GM19455 (cell line): ENCODE measurements around the gene HNF4A.

Source experiments
- ATAC-seq: cut with Tn5 transposase; IDR thresholded peaks from one replicate; pipeline ENCODE4 v1.9.1; 2021; ENCODE audit not compliant: unreplicated experiment

HNF4A gene

DNA sequence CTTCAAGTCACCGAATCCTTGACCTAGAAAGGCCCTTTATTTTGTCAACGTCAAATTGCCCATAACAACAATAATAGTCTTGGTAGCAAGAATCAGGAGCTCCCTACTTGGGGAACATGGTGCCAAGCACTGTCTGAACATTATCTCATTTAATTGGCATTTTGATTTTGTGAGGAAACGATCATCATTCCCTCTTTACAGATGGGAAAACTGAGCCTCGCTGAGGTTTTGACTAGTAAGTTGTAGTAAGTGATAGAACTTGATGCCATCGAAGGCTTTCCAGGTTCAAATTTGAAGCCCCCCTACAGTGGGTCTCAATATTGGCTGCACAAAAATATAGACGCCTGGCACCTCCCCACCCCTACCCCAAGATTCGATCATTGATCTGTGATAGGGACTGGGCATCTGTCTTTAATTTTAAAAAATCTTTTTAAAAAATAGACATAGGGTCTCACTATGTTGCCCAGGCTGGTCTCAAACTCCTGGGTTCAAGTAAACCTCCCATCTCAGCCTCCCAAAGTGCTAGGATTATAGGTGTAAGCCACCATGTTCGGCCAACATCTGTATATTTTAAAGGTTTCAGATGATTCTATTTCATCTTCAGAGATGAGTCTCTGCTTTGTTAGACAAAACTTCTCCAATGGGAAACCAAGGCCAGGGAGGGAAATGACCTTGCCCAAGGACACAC lies 36.7 kb downstream of the HNF4A start:
- ATAC-seq: no peak

DNA sequence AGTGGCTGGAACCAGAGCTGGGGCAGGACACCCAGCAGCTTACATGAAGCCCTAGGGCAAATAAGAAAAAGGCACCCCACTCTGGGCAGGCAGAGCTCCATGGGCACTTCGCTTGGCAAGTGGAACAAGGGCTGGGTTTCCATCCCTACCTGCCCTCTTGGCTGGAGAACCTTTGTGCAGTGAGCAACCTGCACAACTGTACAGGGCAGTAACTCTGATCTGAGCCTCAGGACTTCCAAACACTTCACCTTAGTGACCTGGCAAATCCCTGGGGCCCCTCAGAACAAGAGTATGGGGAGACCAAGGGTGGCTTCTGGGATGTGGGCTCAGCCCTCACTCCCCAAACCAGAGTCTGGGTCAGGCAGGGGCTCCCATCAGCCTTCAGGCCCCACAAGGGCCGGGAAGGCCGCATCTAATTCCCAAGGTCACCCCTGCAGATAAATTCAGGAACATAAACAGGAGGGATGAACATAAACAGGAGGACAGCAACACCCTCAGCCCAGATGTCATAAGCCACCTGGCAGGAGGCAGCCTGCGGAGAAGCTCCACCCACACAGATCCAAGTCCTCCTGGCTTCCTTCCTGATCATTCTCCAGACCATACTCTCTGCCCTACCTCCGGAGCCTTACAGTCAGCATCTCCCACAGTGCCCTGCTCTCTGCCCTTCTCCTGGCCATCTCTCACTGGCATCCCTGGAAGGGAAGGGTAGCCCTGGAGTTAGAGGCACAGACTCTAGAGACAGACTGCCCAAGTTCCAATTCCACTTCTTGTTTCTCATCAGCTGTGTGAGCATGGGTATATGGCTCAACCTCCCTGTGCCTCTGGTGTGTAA lies 37.5 kb downstream of the HNF4A start:
- no peak for ATAC-seq

DNA sequence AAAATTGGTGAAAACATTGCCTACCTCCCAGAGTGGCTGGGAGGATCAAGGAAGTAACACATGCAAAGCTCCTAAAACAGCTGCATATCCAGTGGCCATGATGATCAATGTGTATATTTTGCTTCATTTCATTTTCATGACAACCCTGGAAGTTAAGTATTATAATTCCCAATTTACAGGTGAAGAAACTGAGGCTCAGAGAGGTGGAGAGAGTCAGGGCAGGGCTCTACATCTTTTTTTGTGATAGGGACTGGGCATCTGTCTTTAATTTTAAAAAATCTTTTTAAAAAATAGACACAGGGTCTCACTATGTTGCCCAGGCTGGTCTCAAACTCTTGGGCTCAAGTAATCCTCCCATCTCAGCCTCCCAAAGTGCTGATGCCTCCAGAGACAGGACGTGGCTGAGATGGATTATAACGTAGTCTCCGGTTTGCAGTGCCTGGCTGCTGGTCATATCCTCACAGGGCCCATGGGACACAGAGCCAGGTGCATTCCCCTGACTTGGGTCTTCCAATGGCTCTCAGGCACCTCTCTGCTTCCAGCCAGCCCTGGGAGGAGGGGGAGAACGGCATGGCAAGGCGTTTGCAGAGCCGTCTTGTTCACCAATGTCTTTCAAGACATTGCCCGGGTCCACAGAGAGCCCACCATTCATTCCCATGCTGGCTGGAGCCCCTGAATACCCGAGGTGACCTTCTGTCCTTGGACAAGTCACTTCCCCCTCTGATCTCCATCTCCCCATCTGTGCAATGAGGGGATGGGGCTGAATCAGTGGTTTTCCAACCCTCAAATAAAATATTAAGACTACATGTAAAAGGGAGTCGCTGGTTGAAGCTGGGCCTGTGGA lies 38.3 kb downstream of the HNF4A start:
- ATAC-seq: no peak

DNA sequence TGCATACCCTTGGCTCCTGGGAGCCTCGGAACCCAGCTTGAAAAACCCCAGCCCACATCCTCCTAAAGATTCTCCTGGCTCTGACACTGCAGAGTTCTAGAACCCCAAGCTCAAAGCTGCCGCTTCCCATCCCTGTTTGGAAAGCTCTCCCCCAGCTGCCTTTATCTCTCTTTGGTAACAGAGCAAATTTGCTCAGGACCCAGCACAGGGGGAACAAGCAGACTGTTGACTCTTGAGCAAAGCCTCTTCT lies 38.9 kb downstream of the HNF4A start:
- no peak for ATAC-seq

DNA sequence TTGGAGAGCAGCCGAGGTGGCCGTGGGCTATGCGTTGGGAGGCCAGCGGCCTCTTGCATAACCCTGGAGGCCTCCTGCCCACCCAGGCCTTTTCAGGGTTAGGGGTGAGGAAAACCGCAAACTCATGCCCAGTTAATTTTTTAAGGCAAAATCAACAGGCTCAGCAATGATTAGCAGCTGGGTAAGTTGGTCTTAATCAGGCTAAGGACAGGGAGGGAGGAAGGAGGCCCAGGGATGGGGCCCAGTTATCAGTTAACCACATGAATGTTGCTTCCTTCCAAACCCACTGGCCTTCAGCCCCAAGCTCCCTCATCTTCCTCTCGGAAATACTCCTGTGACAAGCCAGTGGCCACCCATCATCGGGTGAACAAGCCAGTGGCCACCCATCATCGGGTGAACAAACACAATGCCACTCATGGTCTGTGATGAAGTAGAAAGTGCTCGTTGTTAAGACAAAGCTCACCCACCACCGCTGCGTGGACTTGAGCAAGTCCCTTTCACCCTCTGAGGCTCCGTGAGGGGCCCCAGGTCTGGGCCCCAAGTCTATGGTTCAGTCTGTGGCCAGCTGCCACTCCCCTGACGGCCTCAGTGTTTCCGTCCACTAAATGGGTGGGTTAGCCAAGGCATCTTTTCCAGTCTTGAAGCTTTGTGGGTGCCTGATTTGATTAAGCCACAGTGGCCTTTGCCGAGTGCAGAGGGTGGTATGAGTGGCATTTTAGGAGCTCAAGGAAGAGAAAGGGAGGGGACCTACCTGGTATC lies 39.4 kb downstream of the HNF4A start:
- no peak for ATAC-seq

DNA sequence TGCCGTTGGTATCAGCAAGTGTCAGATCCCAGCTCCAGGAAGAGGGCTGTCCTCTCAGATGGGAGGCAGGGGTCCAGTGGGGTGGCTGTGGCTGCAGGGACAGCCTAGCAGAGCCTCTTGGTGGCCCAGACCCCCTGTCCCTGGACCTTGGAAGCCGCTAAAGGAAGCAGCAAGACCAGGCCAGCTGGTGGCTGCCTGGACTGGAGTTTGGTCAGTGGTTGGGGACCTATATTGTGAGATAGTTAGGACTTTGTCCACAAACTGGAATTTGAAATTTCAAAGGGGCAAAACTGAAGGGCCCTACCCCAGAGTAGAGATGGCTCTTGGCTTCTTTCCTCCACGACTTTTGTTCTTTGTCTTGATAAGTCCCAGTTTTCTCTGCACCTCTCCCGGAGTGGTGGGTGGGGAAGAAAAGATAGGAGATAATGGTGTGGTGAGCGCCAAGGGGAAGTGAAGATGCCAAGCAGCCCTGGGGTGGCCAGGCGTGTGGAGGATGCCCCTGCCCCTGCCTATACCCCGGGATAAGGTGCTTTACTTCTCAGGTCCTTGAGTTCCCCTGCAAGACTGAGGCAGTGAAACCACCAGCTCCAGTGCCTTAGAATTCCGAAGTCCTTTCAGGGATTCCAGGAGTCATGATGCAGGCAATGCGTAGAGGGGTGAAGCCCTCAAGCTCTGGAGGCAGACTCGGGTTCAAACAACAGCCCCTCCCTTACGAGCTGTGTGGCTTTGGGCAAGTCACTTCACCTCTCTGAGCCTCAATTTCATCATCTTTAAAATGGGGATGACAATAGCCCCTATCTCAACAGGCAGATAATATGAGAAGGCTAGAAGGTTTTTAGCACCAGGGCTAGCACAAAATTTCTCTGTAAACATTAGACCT lies 40.2 kb downstream of the HNF4A start:
- no peak for ATAC-seq

DNA sequence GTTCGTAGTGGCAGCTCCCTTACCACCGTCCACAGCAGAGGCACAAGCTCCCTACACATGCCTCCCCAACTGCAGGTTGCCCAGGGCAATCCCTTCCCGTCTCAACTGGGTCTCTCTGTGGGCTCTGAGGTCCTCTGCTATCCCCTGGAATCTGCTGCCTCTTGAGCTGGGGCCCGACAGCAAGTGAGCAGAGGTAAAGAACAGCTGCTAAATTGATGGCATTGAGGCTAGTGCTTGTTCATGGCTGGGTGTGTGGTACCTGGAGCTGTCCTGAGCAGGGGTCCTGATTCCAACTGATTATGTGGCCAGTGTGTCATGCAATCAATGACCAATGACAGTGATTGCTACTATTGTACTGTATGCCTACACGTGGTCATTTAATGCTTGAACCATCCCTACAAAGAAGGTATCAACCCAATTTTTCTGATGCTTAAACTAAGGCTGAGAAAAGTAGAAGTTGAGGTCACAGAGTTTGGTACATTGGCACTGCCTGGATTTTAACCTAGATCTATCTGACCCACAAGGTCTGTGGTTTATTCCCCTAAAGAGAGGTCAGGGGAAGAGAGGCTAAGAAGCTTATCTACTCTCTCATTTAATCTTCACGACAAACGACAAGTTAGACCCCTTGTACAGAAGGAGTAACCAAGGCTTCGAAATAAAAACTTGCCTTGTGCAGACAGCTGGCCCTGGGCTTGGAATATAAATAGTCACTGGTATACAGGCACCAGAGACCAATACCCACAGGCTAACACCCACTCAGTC lies 41.1 kb downstream of the HNF4A start:
- ATAC-seq: no peak

DNA sequence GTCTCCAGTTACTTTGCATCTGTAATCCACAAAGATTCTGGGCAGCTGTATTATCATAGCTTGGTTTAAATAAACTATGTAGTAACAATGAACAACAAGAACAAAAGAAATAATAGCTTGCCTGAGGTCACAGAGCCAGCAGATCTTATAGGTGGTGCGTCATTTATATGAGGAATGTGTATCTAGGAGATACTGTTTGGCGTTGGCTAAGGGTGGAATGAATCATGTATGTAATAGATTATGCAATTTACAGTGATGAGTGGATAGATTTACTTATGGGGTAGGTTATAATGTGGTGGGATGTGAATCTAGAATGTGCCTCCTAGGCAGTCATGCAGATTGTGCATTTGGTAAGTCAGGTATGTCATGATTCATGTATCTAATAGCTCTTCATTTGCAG lies 42.8 kb downstream of the HNF4A start:
- no peak for ATAC-seq

DNA sequence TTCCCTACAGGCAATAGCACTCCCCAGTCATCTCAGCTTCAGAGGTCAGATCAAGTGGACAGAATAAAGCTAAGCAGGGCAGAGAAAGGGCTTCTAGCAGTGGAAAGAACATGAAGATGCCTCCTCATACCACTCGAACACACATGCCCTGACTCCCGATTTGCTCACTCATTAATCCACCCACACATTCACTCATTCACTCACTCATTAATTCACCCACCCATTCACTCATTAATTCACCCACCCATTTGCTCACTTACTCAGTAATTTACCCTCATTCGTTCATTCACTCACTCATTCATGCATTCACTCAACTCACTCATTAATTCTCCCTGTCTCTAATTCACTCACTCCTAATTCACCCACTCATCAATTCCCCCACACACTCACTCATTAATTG lies 43.9 kb downstream of the HNF4A start:
- ATAC-seq: no peak

DNA sequence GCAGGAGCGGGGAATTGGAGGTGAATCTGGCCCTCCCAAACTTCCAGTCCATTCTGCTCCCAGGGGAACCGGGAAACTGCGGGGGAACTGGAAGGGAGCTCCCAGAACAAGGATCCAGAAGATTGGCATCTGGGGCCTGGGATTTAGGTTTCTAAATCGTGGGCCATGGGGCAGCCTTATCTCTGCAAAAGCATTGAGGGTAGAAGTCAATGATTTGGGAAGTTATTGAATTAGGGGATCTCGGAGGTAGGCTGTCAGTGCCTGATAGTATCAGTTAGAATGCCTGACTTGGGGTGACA lies 45.1 kb downstream of the HNF4A start:
- no peak for ATAC-seq

DNA sequence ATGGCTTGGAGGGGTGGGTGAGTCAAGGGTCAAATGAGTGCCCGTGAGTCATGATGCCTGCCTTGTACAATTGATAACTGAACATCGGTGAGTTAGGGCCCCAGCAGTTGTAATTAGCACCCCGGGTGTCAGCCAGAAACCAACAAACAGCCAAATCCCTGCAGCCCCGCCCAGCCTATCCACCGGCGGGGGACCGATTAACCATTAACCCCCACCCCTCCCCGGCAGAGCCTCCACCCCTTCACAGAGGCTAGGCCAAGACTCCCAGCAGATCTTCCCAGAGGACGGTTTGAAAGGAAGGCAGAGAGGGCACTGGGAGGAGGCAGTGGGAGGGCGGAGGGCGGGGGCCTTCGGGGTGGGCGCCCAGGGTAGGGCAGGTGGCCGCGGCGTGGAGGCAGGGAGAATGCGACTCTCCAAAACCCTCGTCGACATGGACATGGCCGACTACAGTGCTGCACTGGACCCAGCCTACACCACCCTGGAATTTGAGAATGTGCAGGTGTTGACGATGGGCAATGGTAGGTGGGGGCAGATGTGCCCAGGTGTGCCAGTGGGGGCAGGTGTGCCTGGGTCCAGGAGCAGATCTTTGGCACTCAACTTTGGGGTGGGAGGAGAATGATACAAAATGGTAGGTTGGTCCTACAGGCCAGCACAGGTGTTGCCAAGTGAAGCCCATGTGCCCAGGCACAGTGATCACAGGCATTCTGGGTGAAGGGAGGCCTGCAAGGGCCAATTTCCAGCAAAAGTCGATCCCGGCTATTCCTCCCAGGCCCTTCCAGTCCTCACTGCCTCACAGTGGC lies 45.7 kb downstream of the HNF4A start:
- no peak for ATAC-seq

DNA sequence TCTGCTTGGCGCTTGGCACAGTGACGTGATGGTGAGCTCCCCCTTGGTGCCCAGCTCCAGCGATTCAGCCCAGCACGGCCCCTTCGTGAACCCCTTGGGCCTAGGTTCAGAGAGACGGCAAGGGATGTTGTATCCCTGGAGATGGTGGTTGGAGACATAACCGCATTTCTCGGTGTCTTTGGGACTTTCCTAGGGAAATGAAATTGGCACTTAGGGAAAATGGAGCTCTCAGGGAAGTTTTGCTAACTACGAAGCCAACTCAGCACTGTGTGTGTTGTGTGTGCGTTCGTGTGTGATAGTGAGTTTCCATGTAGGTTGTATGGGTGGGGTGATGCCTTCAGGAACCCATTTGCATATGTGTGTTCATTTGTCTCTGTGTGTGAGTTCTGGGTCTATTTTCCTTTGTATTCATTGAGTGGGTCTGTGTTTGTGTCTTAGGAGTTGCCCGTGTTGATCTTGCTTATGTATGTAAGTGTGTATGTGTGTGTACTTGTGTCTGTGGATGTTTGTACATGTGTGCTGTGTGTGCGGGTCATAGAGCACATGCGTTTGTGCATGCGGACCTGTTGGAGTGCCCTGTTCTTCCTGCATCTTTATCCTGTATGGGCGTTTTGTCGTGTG lies 46.4 kb downstream of the HNF4A start:
- ATAC-seq: no peak

DNA sequence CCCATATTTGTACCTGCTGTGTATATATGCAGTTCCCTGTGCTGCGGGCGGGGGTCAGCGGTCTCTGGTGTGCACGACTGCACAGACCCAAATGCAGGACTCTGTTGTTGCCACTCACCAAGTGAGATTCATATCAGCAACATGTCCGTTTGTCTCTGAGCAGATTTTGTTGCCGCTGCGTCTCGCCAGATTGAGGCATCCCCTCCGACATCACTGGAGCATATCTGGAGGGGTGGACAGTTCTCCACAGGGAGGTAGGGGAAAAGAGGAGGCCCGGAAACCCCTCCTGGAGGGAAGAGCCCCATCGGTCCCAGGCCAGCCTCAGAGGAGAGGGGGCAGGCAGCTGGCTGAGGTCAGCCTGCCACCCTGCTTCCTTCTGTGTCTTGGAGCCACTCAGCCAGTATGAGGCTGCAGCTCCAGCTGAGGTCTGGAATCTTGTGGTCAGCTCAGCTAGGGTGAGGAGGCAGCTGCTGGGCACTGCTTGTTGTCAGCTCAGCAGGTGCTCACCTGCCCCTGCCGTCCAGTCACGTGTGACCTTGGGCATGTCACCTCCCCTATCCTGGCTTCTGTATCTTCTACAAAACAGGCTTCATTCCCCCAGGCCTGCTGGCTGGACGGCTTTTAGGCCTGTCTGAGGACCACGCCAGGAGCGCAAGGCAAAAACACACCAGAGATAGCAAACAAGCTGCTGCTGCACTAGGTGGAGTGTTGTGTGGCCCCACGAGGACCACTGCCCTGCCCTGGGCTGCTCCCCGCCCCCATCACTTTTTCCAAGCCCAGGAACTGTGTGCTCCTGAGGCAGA lies 47.1 kb downstream of the HNF4A start:
- no peak for ATAC-seq

DNA sequence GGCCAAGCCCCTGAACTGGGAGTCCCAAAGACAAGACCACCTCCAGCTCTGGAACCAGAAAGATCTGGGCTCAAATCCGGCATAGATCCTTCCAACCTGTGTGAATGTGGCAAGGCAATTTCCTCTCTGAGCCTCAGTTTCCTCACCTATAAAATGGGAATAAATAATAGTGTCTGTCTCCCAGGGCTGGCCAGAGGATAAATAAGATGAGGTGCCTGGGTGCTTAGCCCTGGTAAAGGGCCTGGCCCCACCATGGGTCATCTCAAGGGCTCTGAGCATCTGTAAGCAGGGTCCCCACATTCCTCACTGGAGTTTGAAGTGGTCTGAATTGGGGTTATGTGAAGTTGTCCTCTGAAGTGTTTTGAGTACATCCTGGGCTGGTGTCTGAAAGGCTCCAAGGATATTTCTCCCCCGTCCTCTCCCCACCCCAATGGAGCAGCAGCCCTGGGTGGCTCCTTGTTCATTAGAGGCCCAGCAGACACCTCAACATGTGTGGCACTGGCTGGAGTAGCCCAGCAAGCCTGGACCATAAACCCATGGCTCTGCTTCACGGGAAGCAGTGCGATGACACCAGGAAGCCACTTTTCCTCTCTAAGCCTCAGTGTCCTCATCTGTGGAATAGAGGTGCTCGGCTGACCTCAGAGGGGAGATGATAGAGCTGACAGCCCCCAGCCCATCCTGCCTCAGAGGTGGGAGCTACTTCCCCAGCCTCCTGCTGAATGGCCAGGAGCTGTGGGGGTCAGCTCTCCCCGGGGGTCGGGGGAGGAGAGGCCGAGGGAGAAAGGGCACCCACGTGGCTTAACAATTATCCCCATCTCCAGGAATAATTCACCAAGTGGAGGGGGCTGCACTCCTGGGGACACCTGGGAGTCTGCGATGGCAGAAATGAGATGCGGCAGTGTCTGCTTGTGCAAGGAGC lies 48.0 kb downstream of the HNF4A start:
- ATAC-seq: no peak

DNA sequence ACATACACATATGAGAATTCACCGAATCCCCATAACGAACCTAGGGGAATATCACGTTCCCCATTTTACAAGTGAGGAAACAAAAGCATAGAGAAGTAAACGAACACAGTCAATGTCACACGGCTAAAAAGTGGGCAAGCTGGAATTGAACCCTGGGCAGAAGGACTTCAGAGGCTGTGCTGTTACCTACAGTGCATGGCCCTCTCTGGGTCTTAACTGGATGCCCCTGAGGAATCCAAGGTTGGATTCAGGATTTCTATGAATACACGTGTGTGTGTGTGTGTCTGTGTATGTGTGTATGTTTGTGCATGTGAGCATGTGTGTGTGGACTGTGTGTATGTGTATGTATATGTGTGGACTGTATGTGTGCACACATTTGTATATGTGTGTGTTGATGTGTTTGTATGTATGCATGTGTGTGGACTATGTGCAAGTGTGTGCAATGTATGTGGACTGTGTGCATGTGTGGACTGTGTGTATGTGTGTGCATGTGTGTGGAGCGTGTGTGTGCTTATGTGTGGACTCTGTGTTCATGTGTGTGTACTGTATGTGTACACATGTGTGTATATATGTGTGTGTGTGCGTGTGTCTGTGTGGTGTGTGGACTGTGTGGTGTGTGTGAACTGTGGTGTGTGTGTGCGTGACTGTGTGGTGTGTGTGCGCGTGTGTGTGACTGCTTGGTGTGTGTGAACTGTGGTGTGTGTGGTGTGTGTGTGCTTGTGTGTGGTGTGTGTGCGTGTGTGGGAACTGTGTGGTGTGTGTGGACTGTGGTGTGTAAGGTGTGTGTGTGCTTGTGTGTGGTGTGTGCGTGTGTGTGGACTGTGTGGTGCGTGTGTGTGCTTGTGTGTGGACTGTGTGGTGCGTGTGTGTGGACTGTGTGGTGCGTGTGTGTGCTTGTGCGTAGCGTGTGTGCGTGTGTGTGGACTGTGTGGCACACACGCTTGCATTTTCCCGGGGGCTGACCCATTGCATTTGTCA lies 49.0 kb downstream of the HNF4A start:
- ATAC-seq: no peak
